ENCODE data around the gene RAPGEF5. TPM values are rescaled to one million over a fixed set of nuclear protein-coding genes. Genes with fewer than 3 reads are reported as not detected.

RAPGEF5 gene
- total and polyA plus RNA-seq, 4 donors: 7.1 to 54.8 (median 13.0) TPM

DNA sequence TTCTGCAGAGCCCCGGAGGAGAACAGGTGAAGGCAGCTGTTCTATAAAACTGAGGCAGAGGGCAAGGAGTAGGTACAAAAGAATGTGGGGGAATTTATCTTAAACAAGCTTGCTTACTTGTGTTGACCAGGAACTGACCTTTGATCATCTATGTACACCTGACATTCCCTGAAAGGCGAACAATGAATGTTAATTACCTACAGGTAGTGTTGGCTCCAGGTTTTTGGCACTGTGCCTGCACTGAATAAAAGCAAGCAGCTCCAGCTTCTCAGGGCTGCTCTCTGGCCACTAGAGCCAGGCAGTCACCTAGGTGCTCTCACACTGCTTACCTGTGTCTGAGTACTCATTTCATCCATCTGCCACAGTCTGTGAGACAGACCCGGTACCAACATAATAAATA lies 87.0 kb downstream of the RAPGEF5 start:
- Histone ChIP-seq H3K9me3 (ENCODE audit: control insufficient read depth in 4 of 4, low read length in 3 of 4) (no peaks in the 10 kb centered on the region), H3K27ac (ENCODE audit: low read depth in 1 of 2, low read length in 2 of 2) (no peak overlapping the region), H3K4me1 (ENCODE audit: control insufficient read depth in 4 of 4, insufficient read depth in 4 of 4, low read length in 3 of 4) (peaks cover 0 to 6% (median 0%) of the 10 kb centered on the region in 4 donors), H3K9ac (ENCODE audit: low read depth in 1 of 2, low read length in 2 of 2) (no peak overlapping the region), H3K27me3 (ENCODE audit: control insufficient read depth in 4 of 4, insufficient read depth in 4 of 4, low read length in 3 of 4) (no peaks in the 10 kb centered on the region), H3K4me3 (ENCODE audit: low read depth in 1 of 3, low read length in 3 of 3) (no peak overlapping the region), H3K36me3 (ENCODE audit: control insufficient read depth in 4 of 4, insufficient read depth in 3 of 4, low read depth in 1 of 4, low read length in 3 of 4) (peaks cover 0 to 2% (median 0%) of the 10 kb centered on the region in 4 donors)
- no peak for DNase-seq (ENCODE audit: low spot score)
- WGBS: 79% methylated on average over 3 of the region's 3 CpGs
- no peak for TF ChIP-seq HNF4G (IDR thresholded peaks at IDR 0.05)
- TF ChIP-seq, protein P1, sequence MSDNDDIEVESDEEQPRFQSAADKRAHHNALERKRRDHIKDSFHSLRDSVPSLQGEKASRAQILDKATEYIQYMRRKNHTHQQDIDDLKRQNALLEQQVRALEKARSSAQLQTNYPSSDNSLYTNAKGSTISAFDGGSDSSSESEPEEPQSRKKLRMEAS (IDR thresholded peaks at IDR 0.05): no peak
- TF ChIP-seq, protein P2, sequence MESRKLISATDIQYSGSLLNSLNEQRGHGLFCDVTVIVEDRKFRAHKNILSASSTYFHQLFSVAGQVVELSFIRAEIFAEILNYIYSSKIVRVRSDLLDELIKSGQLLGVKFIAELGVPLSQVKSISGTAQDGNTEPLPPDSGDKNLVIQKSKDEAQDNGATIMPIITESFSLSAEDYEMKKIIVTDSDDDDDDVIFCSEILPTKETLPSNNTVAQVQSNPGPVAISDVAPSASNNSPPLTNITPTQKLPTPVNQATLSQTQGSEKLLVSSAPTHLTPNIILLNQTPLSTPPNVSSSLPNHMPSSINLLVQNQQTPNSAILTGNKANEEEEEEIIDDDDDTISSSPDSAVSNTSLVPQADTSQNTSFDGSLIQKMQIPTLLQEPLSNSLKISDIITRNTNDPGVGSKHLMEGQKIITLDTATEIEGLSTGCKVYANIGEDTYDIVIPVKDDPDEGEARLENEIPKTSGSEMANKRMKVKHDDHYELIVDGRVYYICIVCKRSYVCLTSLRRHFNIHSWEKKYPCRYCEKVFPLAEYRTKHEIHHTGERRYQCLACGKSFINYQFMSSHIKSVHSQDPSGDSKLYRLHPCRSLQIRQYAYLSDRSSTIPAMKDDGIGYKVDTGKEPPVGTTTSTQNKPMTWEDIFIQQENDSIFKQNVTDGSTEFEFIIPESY (IDR thresholded peaks at IDR 0.05): no peak
- TF ChIP-seq HNF4A (conservative IDR thresholded peaks at IDR 0.05): no peak
- no peak for TF ChIP-seq GABPA (IDR thresholded peaks at IDR 0.05 in 1 of 2, conservative IDR thresholded peaks at IDR 0.05 in 1 of 2)
- no peak for TF ChIP-seq RAD21 (IDR thresholded peaks at IDR 0.05)
- TF ChIP-seq, protein P3, sequence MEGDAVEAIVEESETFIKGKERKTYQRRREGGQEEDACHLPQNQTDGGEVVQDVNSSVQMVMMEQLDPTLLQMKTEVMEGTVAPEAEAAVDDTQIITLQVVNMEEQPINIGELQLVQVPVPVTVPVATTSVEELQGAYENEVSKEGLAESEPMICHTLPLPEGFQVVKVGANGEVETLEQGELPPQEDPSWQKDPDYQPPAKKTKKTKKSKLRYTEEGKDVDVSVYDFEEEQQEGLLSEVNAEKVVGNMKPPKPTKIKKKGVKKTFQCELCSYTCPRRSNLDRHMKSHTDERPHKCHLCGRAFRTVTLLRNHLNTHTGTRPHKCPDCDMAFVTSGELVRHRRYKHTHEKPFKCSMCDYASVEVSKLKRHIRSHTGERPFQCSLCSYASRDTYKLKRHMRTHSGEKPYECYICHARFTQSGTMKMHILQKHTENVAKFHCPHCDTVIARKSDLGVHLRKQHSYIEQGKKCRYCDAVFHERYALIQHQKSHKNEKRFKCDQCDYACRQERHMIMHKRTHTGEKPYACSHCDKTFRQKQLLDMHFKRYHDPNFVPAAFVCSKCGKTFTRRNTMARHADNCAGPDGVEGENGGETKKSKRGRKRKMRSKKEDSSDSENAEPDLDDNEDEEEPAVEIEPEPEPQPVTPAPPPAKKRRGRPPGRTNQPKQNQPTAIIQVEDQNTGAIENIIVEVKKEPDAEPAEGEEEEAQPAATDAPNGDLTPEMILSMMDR (IDR thresholded peaks at IDR 0.05; ENCODE audit: low read depth, low read length, missing input control): no peak
- no peak for TF ChIP-seq FOXA2 (IDR thresholded peaks at IDR 0.05)
- no peak for TF ChIP-seq NR2F2 (IDR thresholded peaks at IDR 0.05)
- TF ChIP-seq TAF1 (conservative IDR thresholded peaks at IDR 0.05): no peak
- no peak for TF ChIP-seq RXRA (IDR thresholded peaks at IDR 0.05)
- TF ChIP-seq, protein P4, sequence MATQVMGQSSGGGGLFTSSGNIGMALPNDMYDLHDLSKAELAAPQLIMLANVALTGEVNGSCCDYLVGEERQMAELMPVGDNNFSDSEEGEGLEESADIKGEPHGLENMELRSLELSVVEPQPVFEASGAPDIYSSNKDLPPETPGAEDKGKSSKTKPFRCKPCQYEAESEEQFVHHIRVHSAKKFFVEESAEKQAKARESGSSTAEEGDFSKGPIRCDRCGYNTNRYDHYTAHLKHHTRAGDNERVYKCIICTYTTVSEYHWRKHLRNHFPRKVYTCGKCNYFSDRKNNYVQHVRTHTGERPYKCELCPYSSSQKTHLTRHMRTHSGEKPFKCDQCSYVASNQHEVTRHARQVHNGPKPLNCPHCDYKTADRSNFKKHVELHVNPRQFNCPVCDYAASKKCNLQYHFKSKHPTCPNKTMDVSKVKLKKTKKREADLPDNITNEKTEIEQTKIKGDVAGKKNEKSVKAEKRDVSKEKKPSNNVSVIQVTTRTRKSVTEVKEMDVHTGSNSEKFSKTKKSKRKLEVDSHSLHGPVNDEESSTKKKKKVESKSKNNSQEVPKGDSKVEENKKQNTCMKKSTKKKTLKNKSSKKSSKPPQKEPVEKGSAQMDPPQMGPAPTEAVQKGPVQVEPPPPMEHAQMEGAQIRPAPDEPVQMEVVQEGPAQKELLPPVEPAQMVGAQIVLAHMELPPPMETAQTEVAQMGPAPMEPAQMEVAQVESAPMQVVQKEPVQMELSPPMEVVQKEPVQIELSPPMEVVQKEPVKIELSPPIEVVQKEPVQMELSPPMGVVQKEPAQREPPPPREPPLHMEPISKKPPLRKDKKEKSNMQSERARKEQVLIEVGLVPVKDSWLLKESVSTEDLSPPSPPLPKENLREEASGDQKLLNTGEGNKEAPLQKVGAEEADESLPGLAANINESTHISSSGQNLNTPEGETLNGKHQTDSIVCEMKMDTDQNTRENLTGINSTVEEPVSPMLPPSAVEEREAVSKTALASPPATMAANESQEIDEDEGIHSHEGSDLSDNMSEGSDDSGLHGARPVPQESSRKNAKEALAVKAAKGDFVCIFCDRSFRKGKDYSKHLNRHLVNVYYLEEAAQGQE (IDR thresholded peaks at IDR 0.05): no peak

DNA sequence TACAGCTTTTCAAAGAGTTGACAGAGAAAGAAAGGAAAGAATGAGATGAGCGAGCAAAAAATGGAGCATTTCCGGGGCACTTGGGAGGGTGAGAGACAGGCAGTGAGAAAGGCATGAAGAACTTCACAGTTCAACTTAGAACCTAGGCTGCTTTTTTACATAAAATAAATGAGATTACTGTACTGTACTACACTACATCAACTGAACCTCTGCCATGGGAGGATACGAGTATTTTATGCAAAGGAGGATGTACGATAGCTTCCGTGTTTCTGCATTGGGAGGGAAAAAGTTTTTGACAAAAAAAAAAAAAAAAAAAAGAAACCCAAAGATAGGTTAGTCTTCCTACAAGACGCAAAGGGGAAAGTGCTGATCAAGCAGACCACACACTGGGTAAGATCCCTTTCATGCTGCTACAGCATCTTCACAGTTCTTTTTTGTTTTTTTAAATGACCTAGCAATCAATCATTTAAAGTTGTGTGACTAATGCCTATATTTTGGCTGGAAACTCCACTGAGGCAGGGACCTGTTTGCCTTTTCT lies 88.0 kb downstream of the RAPGEF5 start:
- H3K27me3 ChIP-seq (ENCODE audit: control insufficient read depth in 4 of 4, insufficient read depth in 4 of 4, low read length in 3 of 4): no peaks in the 10 kb centered on the region
- peaks cover 0 to 6% (median 0%) of the 10 kb centered on the region in 4 donors for H3K4me1 ChIP-seq (ENCODE audit: control insufficient read depth in 4 of 4, insufficient read depth in 4 of 4, low read length in 3 of 4)
- H3K9me3 ChIP-seq (ENCODE audit: control insufficient read depth in 4 of 4, low read length in 3 of 4): no peaks in the 10 kb centered on the region
- no peak for DNase-seq (ENCODE audit: low spot score)
- no peak overlapping the region for H3K4me3 ChIP-seq (ENCODE audit: low read depth in 1 of 3, low read length in 3 of 3)
- H3K9ac ChIP-seq (ENCODE audit: low read depth in 1 of 2, low read length in 2 of 2): no peak overlapping the region
- H3K36me3 ChIP-seq (ENCODE audit: control insufficient read depth in 4 of 4, insufficient read depth in 3 of 4, low read depth in 1 of 4, low read length in 3 of 4): peaks cover 0 to 2% (median 0%) of the 10 kb centered on the region in 4 donors
- no peak overlapping the region for H3K27ac ChIP-seq (ENCODE audit: low read depth in 1 of 2, low read length in 2 of 2)
- WGBS: 80% methylated on average over 6 of the region's 6 CpGs
- TF ChIP-seq TAF1 (conservative IDR thresholded peaks at IDR 0.05) (no peak), HNF4A (conservative IDR thresholded peaks at IDR 0.05) (no peak), FOXA1 (IDR thresholded peaks at IDR 0.05) (no peak), RAD21 (IDR thresholded peaks at IDR 0.05) (no peak), RXRA (IDR thresholded peaks at IDR 0.05) (no peak), NR2F2 (IDR thresholded peaks at IDR 0.05) (no peak), YY1 (IDR thresholded peaks at IDR 0.05) (no peak), FOXA2 (IDR thresholded peaks at IDR 0.05) (no peak), JUND (IDR thresholded peaks at IDR 0.05) (no peak), HNF4G (IDR thresholded peaks at IDR 0.05) (no peak), GABPA (IDR thresholded peaks at IDR 0.05 in 1 of 2, conservative IDR thresholded peaks at IDR 0.05 in 1 of 2) (no peak)
- TF ChIP-seq, protein P2 (IDR thresholded peaks at IDR 0.05): no peak
- TF ChIP-seq, protein P4 (IDR thresholded peaks at IDR 0.05): no peak
- TF ChIP-seq, protein P1 (IDR thresholded peaks at IDR 0.05): no peak
- TF ChIP-seq, protein P5, sequence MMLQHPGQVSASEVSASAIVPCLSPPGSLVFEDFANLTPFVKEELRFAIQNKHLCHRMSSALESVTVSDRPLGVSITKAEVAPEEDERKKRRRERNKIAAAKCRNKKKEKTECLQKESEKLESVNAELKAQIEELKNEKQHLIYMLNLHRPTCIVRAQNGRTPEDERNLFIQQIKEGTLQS (IDR thresholded peaks at IDR 0.05): no peak
